Lower leg skin (tissue), 3 donors: Measurements from ENCODE around the gene RBM33.

Experiments used
- POLR2A ChIP-seq, 2 donors: fragments of 450-650 bp; IDR thresholded peaks; one replicate each; pipeline ENCODE4 v1.6.1; 2016 to 2017; ENCODE audit warnings: antibody characterized with exemption in 2 of 2, mild to moderate bottlenecking in 1 of 2, moderate library complexity in 1 of 2
- TF ChIP-seq, protein P1 (sequence below), 3 donors: fragments of 450-650 bp; IDR thresholded peaks; one replicate each; pipeline ENCODE4 v1.5.1; 2016; ENCODE audit warnings: antibody characterized with exemption in 3 of 3, mild to moderate bottlenecking in 3 of 3, moderate library complexity in 2 of 3

DNA sequence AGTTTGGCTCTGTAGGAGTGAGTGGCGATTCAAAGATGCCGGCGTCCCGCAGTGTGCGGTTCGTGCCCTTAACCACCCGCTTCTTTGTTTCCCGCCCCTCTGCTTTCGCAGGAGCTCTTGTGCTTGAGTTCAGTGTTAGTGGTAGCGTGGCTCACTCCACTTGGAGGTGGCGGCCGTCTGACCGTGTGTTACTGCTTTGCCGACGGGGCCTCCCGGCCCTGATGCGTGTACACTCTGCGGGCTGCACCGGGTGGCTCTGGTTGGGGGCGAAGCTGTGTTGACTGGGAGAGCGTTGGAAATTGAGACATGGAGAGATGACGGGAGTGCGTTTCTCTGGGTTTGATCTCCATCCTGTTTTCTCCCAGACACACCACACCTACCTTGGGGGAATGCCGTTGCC lies 136.4 kb downstream of the RBM33 start:
- TF ChIP-seq, protein P1, sequence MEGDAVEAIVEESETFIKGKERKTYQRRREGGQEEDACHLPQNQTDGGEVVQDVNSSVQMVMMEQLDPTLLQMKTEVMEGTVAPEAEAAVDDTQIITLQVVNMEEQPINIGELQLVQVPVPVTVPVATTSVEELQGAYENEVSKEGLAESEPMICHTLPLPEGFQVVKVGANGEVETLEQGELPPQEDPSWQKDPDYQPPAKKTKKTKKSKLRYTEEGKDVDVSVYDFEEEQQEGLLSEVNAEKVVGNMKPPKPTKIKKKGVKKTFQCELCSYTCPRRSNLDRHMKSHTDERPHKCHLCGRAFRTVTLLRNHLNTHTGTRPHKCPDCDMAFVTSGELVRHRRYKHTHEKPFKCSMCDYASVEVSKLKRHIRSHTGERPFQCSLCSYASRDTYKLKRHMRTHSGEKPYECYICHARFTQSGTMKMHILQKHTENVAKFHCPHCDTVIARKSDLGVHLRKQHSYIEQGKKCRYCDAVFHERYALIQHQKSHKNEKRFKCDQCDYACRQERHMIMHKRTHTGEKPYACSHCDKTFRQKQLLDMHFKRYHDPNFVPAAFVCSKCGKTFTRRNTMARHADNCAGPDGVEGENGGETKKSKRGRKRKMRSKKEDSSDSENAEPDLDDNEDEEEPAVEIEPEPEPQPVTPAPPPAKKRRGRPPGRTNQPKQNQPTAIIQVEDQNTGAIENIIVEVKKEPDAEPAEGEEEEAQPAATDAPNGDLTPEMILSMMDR (IDR thresholded peaks at IDR 0.05): no peak
- no peak for TF ChIP-seq POLR2A (IDR thresholded peaks at IDR 0.05)
